Hindlimb muscle (tissue), 1 donor: ENCODE measurements around the gene RHBDD3. TPM values are rescaled to one million over a fixed set of nuclear protein-coding genes. Genes with fewer than 3 reads are reported as not detected.
"Not testable (repeated sequence)": the region's sequence is repeated elsewhere in the genome, so short reads cannot be mapped to it uniquely, and the experiment has no call there.

Experiments used
- DNase-seq: peaks from one replicate; pipeline ENCODE4 v3.0.0-alpha.2; 2013
- polyA plus RNA-seq: library from polyadenylated mRNA; unstranded; fragments of 120-200 nt; gene quantifications from one replicate; pipeline ENCODE4 v1.2.1, GENCODE V29; 2013; ENCODE audit not compliant: insufficient read length

The RHBDD3 gene
- polyA plus RNA-seq, 1 donor = 22.6 TPM

DNA sequence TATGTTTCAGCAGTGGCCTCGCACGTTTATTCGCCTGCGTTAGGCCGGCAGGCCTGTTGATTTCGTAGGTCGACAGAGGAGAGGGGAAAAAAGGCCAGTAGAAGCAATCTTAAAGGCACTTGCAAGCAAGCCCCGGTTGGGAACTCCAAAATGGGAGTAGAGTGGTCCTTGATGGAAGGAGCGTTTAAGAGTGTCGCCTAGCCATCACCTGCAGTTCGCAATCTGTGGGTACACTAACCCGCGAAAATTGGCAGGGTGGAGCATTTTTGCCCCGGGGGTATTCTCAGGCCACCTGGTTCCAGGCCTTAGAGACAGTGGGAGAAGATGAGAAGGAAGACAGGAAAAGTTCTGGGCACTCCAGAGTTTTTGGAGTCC lies 1.4 kb upstream of the RHBDD3 start:
- no peak for DNase-seq

DNA sequence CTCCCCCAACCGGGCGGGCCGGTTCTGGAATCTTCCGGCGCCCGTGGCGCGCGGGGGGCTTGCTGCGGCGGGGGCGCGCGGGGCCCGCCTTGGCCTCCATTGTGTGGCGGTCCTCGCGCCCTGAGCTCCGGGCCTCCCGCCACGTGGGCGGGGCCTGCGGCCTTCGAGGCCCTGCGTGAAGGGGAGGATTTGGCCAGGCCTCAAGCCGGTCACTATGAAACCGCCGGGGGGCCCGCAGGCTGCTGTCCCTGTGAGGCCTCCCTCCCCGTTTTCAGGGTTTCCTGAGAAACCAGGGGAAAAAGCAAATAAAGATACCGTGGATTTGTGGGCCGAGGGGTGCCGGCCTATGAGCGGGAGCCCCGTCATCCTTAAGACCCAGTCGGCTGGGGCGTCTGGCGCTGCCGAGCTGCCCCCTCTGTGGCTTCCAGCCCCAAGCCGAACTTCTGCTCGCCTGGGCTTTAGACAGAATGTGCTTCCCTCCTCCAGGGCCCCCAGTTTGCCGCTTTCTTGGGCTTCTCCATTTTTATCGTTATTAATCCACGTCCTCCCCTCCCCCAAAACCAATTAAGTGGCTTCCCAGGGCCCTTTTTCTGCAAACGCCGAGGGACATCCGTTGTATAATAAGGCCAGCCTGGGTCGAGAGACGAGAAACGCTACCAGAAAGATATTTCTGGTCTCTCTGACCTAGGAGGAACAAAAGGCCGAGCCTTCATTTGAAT lies 889 bp upstream of the RHBDD3 start:
- peak; percentile 84 for DNase-seq

DNA sequence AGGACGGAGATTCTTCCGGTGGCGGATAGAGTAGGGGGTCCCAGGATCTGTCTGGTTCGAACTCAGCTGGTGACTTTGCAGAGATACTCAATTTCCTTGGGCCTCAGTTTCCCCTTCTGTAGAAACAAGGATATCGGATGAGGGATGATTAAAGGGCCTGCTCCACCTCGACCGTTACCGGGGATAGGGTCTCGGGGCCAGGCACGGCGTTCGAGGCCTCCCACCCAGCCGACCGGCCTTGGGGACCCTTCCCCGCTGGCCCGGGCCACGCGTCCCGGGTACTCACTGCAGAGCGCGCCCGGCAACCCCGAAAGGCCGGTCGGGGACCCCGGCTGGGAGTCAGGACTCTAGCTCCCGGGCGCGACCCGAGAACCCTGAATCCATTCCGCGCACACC lies 321 bp downstream of the RHBDD3 start:
- DNase-seq = no peak

DNA sequence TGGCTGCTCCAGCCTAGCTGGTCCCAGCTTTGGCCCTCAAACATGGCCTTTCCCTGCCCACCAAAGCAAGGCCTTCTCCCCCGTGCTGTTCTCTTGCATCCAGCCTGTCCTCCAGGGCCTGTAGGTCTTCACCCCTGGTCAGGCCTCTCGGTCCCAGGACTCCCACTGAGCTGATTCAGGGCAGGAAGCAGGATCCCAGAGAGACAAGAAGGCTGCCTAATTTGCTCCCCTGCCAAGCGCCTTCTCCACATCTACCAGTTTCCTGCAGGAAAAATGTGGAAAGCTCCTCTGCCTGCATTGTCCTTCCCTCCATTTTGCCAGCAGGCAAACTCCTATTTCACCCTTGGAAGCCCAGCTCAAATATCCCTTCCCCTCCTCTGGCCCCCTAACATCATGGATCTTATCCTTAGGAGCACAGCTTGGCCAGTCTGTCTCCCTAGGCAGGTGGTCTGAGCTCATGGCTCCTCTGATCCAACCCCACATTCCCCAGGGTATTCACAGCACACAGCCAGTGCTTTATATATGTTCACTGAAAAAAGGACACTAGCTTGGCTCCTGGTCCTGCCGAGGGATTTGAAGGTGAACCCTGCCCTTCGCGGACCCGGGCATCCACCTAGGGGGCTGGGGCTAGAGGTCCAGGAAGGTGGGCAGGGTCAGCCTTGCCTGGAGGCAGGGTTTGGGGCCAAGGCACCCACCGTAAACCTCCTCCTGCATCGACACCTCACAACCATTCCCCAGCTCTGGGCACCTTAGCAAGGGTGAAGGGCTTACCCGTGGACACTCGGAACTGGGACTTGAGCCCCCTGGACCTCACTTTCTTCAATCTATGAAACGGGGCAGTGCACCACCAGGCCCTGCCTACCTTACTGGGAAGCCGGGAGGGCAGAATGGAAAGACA lies 968 bp downstream of the RHBDD3 start:
- DNase-seq = no peak

DNA sequence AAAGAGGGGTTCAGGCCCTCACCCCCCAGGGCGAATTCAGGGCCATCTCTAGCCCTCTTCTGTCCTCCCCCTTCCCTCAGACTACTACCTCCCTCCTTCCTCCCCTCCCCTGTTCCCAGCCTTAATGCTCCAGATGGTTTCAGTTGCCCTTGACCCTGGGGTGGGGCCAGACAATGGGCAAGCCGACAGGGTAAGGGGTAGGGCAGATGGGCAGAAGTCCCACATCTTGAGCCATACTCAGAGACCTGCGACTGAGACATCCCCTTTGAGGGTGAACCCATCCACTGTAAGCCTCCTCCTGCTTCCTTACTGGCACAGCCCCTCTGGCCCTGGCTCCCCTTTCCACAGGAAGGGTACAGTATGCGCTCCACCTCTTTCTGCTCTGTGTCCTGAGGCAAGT lies 1.9 kb downstream of the RHBDD3 start:
- DNase-seq = no peak

DNA sequence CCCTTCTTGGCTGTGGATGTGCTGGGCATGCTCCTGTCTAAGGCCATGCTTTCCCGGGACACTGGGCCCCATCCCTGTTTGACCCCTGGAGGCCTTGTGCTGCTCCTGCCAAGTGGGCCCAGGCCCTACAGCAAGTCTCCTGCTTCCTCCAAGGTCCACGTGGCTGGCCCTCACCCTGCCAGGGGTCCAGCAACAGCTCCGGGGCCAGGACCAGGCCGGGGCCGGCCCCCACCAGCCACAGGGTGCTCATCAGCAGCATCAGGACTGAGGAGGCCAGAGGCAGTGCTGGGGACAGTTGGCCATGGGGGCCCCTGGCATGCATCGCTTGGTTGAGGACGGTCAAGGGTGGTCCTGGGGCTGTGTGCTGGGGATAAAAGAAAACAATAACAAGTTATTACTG lies 2.5 kb downstream of the RHBDD3 start:
- DNase-seq = no peak

DNA sequence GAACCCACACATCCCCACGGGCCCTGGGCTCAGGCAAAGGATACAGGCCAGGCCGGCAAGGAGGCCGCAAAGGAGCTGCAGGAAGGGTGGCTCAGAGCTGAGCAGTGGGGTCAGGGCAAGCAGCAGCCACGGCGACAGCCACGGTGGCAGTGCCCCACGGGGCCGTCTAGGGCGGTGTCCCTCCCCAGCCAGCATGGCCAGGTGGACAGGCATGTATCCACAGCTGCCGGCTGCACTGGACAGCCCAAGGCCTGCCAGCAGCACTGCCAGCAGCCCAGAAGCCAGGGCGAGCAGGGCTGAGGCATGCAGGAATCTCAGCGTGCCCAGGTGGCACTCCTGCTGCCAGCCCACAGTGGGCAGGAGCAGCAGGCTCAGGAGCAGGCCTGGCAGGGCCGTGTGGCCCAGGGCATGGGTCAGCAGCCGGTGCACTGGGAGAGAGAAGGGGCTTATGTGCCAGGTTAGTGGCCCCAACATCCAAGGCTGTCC lies 3.9 kb downstream of the RHBDD3 start:
- DNase-seq = no peak

DNA sequence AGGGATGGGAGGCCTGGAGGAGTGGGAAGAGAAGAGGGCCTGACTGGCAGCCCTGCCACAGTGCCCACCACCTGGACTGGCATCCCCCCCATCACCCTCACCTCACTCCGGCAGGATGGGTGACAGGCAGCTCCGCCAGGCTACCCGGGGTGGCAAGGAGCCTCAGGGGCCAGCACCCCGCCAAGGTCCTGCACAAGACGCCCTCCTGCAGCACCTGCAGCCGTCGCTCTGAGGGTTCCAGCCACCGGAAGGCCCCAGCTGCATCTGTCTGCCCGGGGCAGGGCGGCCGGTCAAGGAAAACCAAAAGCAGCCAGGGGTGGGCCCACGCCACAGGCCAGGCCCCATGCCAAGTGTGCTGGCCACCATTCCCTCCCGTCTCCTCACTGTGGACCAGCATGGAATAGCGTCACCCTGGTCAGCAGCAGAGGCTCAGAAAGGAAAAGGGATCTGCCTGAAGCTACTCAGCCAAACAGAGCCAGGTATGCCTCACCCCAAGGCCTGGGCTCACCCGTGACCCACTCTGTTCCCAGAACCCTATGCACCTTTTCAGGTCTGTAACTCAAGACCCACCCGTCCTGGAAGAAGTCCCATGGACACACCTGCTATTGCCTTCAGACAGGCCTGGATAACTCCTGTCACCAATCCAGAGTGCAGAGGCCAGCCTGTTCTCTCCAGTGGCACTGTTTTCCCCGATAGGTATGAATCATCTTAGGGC lies 7.0 kb downstream of the RHBDD3 start:
- no peak for DNase-seq

DNA sequence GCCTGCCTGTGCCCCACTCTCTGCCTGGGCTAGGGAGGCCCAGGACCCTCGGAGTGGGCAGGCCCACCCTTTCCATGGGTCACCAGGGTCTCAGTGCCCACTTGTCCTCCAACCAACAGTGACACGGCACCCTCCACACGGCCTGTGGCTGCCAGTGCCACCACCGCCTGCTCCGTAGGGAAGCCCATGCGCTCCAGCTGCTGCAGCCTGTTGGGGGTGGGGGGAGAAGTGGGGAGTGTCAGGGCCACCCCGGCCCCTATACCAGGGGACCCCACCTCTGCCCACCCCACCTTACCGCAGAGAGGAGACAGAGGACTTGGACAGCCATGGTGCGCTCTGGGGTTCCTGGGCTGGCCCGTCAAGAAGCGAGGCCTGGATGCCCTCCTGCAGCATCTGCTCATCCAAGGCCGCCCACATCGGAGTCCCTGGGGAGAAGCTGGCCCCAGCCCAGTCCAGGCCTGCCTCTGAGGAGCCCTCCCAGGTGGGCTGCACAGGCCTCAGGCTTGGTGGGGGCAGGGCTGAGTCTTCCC lies 7.7 kb downstream of the RHBDD3 start:
- DNase-seq = no peak

DNA sequence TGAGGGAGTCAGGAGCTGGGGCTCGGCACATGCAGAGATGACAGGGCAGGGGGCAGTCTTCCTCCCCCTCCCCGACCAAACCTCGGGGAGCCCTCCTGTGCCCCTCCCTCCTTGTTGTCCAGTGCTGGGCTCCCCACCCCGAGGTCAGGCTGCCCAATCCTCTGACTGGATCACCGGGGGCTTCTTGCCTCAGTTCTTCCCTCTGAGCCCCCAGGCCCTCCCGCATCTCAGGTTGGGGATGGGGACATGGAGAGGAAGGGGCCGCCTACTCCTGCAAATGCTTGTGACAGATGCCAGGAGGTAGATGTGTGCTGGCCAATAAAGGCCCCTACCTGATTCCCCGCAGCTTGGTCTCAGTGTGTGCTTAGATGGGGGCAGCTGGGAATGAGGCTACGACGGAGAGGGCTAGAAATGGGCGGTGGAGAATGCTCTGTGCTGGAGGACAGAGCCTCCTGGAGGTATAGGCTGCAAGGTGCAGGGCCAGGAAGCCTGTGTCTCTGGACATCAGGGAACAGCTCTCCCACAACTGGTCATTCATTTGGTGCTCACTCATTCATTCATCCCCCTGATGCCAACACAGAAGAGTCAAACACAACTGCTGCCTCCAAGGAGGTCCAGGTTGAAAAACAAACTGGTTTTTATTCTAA lies 8.4 kb downstream of the RHBDD3 start:
- no peak for DNase-seq

DNA sequence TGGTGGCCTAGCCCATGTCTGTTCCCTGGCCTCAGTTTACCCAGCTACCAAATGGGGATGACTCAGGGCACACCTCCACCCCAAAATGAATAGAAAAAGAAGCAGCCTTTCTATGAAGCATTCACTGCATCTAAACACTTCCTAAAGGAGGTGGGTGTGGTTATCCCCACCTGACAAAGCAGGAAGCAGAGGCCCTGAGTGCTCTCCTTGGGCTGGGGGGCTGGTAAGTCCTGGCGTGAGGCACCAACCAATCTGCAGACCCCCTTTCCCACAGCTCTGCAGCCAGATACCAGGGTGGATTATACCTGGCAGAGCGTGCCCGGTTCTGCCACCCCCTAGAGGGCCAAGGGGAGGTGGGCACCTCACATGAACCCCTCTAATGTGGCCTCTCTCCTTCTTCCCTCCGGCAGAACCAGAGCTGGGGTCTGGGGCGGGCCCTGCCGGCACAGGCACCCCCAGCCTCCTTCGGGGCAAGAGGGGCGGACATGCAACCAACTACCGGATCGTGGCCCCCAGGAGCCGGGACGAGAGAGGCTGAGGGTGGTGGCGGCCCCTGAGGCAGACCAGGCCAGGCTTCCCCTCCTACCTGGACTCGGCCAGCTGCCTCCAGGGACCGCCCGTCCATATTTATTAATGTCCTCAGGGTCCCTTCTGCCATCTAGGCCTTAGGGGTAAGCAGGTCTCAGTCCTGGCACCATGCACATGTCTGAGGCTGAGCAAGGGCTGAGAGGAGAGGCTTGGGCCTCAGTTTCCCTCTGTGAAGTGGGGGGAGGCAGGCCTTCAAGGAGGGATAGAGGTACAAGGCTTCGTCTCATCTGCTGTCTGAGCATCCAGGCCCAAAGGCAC lies 9.2 kb downstream of the RHBDD3 start:
- DNase-seq = no peak

DNA sequence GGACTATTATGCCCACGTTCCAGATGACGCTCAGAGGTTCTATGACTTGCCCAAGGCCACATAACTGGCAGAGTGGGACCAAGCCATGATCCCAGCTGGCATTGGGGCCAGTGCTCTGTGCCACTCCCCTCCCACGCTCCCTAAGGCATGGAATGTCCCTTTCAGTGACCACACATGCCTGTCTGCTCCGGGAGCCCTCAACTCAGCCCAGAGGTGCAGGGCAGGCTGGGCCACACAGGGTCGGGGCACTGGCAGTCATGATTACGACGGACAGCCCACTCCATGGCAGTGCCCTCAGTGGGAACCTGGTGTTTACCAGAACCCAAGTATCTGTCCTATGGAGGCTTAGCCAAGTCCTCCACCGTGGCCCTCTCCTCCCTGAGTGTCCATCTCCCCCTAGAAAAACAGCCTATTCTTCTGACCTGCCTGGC lies 10.0 kb downstream of the RHBDD3 start:
- DNase-seq = no peak

DNA sequence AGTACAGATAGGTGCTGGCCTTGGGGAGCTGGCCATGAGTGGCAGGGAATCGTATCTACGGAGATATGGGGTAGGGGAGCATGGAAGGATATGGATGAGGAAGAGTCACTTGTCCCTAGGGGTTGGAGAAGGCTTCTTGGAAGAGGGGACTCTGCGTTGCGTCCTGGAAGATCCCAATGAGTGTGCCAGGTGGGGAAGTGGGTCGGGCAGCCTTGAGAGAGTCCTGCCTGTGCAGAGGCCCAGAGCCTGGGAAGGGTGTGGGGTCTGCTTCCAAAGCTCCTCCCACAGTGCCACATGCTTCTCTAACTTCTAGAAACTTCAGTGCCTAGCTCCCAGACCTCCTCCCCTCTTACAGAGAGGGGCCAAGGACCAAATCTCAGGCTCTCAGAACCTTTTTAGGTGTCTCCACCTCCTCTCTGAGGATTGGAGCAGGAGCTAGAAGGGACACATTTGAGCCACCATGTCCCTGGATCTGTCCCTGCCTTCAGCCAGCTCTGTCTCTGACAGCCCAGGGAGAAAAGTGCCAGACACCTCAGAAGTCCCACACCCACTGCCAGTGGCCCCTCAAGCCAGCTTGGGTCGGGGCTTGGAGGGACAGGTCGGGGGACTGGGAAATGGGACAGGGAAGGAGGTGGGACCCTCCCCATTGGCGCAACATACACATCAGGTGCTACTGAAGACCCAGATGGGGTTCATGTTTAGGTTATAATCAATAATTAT lies 11.0 kb downstream of the RHBDD3 start:
- DNase-seq = no peak

DNA sequence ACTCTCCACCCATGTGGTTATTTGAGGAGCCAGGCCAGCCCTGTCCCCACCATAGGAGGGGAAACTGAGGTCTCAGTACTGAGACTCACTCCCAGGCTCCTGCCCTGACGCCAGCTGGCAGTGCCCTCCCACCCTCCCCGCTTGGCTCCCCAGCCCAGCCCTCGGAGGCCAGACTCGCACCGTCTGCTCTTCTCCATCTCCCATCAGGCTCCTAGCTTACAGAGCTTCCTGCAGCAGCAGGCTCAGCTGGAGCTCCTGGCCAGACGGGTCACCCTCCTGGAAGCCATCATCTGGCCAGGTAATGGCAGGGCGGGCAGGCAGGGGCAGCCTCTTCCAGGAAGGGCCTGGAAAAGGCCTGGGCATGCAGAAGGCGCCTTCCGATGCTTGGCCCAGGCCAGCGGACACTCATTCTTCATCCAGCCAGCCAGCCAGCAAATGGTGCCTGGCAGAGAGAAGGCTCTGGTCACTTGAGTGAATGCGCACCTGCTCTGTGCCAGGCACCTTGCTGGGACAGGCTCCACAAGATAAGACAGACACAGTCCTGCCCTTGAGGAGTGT lies 12.6 kb downstream of the RHBDD3 start:
- DNase-seq = no peak

DNA sequence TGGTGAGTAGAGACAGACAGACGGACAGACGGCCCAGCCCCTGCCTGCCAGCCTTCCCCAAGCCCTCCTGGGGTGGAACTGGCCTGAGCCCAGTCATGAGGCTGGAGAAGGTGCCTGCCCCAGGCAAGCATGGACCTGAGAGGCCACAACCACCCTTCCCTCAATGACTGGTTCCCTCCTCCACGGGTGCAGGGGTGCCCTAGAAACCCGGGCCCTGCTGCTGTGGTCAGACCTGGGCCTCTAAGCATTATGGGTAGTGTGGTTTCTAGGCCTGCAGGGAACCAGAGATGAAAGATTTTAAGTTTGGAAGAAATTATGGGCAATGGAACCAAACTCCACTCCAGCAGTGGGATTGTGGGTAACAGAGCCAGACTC lies 13.5 kb downstream of the RHBDD3 start:
- DNase-seq = no peak

DNA sequence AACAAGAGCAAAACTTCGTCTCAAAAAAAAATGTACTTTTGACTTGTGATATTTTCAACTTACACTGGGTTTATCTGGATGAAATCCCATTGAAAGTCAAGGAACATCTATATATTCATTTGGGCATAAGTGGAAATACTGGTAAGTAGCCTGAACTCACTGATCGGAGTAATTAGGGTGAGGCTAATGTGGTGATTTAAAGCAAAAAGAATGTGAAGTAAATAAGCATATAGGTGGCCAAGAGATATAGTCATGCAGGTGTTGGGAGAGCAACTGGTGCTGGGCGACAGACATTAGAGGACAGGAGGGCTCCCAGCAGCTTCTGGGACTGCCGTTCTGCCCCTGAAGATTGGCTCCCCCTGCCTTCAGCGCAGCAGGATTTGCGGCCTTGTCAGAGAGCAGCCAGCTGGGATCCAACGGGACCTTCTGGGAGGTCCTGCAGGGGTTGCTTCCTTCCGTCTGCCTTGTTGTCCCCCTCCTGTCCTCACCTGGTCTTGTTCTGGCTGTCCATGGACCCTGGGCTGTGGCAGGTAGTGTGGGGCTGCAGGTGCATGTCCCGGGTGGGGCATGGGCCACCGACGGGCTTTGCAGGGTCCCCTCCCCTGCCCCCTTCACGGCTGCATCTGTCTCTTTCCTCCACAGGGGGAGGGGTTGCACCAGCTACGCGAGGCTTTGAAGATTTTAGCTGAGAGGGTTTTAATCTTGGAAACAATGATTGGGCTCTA lies 14.1 kb downstream of the RHBDD3 start:
- DNase-seq = no peak

DNA sequence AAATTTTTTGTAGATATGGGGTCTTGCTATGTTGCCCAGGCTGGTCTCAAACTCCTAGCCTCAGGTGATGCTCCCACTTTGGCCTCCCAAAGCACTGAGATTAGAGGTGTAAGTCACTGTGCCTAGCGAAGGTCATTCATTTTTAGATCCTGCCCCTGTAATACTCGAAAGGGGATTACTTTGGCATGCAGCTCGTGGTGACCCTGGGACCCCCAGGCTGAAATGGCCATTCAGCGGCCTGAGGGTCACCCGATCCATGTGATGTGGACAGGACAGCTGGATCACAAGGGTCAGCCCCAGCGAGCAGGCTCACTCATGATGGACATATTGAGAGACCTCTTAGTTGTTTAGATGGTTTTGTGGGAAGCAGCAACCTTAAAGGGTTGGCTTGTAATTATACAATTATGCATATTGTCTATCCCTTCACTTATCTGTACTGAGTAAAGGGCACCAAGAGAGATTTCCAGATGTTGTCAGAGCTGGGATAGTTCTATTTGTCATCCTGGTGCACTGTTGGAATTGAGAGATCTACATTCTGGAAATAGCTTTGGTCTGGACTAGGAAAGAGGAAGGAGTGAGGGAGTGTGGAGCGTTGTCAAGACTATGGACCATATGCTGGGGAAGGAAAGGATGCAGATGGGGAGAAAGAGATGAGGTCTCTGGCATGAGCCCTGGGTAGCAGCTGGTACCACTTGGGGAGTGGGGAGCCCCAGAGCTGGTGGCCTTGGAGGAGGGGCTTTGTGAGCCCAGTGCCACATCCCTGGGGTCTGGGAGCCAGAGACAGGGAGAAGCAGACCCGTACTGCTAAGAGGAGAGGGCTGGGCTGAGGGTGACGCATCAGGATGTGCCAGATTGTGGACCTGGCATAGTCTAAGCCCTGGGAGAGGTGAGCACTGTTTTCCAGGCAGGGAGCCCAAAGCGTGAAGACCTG lies 15.5 kb downstream of the RHBDD3 start:
- no peak for DNase-seq

DNA sequence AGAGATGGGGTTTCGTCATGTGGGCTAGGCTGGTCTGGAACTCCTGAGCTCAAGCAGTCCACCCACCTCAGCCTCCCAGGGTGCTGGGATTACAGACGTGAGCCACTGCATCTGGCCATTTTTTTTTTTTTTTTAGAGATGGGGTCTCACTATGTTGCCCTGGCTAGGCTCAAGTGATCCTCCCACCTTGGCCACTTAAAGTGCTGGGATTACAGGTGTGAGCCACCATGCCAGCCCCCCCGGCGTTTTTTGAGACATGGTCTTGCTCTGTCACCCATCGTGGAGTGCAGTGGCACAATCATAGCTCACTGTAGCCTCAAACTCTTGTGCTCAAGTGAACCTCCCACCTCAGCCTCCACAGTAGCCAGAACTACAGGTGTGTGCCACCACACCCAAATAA lies 16.5 kb downstream of the RHBDD3 start:
- DNase-seq = no peak

DNA sequence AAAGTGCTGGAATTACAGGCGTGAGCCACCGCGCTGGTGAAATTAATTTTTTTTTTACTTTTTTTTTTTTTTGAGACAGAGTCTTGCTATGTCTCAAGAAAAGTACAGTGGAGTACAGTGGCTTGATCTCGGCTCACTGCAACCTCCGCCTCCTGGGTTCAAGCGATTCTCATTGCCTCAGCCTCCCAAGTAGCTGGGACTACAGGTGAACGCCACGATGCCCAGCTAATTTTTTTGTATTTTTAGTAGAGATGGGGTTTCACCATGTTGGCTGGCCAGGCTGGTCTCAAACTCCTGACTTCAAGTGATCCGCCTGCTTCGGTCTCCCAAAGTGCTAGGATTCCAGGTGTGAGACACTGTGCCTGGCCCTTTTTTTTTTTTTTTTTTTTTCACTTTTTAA lies 19.9 kb downstream of the RHBDD3 start:
- not testable (repeated sequence) for DNase-seq
